ENCODE measurements around the gene SFRP2.

Gene SFRP2

DNA sequence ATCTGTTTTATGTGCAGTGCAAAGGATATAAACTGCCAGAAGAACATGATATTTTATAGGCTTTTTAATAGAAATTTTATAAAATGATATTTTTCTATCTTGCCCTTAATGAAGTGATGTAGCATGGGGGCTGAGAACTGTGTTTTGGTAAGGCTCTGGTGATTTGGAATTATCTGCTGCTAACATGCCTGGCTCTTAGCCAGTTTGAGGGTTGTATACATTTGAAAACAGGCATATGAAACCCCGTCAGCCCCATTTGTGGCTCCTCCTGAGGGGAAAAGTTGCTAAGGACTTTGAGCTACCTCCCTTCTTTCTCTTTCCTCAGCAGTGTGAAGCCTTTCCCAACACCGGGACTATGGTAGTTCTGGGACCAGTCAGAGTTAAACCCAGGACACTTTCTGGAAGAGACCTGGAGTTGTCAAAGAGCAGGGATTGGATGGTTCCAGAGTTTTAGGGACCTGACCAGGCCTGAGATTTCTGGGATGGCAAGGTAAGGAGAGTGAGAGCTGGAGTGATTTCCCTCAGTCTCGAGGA lies 4.7 kb downstream of the SFRP2 start:
- no peak for DNase-seq (ENCODE audit: low read depth)
- H3K4me3 ChIP-seq (ENCODE audit: low read depth, low read length): no peak overlapping the region
- no peak for TF ChIP-seq POLR2A (IDR thresholded peaks at IDR 0.05; ENCODE audit: extremely low read depth, insufficient read length)
- TF ChIP-seq, protein P1, sequence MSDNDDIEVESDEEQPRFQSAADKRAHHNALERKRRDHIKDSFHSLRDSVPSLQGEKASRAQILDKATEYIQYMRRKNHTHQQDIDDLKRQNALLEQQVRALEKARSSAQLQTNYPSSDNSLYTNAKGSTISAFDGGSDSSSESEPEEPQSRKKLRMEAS (IDR thresholded peaks at IDR 0.05; ENCODE audit: low read depth, low read length): no peak

DNA sequence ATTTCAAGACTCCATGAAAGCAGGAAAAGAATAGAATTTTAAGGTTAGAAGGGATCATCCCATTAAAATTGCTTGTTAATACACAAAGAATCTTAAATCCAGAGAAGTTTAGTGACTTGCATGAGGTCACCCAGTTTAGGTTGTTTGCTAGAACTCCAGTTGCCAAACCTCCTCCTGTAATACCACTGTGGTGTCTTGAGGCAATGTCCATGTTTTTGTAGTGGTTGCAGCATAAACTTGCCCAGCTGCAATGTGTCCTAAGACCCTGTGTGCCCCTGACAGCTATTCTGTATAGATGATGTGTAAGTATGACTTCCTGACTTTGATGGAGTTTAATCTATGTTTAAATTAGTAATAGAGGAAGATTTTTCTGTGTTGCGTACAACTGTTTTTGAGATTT lies 6.3 kb downstream of the SFRP2 start:
- peak; percentile 28 for DNase-seq (ENCODE audit: low read depth)
- TF ChIP-seq POLR2A (IDR thresholded peaks at IDR 0.05; ENCODE audit: extremely low read depth, insufficient read length) (no peak), MYC (IDR thresholded peaks at IDR 0.05; ENCODE audit: low read depth, low read length) (no peak)
- TF ChIP-seq, protein P2, sequence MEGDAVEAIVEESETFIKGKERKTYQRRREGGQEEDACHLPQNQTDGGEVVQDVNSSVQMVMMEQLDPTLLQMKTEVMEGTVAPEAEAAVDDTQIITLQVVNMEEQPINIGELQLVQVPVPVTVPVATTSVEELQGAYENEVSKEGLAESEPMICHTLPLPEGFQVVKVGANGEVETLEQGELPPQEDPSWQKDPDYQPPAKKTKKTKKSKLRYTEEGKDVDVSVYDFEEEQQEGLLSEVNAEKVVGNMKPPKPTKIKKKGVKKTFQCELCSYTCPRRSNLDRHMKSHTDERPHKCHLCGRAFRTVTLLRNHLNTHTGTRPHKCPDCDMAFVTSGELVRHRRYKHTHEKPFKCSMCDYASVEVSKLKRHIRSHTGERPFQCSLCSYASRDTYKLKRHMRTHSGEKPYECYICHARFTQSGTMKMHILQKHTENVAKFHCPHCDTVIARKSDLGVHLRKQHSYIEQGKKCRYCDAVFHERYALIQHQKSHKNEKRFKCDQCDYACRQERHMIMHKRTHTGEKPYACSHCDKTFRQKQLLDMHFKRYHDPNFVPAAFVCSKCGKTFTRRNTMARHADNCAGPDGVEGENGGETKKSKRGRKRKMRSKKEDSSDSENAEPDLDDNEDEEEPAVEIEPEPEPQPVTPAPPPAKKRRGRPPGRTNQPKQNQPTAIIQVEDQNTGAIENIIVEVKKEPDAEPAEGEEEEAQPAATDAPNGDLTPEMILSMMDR (IDR thresholded peaks at IDR 0.05; ENCODE audit: low read depth, low read length): no peak
- TF ChIP-seq, protein P1 (IDR thresholded peaks at IDR 0.05; ENCODE audit: low read depth, low read length): no peak
- no peak overlapping the region for H3K4me3 ChIP-seq (ENCODE audit: low read depth, low read length)

DNA sequence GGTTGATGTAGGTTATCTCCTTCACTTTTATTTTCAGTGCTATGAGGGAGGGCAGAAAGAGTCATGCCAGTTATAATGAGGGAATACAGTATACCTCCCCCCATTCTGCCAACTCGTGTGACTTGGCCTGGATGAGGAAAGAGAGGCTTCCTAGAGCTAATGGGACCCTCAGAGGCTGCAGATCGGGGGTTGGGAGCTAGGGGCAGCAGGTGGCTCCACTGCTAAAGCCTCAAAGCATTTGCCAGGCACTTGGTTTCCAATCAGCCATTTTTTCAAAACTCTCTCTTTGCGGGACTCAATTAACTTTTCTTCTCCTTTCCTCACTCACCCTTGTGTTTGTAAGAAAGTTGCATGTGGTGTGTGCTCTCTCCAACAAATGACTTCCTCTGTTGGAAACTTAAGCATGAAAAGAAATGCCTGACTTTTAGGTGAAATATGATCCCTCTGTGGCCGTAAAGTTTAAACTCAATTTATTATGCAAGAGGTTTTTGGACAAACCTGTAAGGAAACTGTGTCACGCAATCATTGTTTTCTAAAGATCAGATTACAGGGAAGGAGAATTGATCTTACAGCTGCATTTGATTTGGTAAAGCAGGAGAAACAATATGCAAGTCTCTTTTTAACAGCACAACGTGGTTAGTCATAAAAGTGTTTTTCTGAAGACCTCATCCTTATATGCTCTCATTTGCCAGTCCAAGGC lies 7.0 kb downstream of the SFRP2 start:
- H3K4me3 ChIP-seq (ENCODE audit: low read depth, low read length): no peak overlapping the region
- peak; percentile 68 for DNase-seq (ENCODE audit: low read depth)
- TF ChIP-seq MYC (IDR thresholded peaks at IDR 0.05; ENCODE audit: low read depth, low read length): no peak; the same call in 1 of the 2 replicates
- TF ChIP-seq, protein P1 (IDR thresholded peaks at IDR 0.05; ENCODE audit: low read depth, low read length): peak; percentile 62; the same call in 1 of the 2 replicates

DNA sequence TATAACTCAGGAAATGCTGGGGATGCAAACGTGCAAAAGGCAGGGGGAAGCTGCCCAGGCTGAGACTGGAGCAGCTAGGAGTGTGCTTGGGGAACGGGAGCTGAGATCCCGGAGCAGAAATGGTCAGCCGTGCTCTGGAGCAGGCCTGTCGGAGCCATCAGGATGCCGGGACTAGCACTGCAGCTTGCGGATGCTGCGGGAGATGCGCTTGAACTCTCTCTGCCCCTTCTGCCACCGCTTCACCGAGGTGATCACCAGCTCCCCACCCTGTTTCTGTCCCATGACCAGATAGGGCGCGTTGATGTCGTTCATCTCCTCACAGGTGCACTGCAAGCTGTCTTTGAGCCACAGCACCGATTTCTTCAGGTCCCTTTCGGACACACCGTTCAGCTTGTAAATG lies 7.6 kb downstream of the SFRP2 start:
- no peak overlapping the region for H3K4me3 ChIP-seq (ENCODE audit: low read depth, low read length)
- DNase-seq (ENCODE audit: low read depth): no peak
- no peak for TF ChIP-seq MYC (IDR thresholded peaks at IDR 0.05; ENCODE audit: low read depth, low read length)
- TF ChIP-seq POLR2A (IDR thresholded peaks at IDR 0.05; ENCODE audit: extremely low read depth, insufficient read length): no peak
- TF ChIP-seq, protein P1 (IDR thresholded peaks at IDR 0.05; ENCODE audit: low read depth, low read length): no peak
- TF ChIP-seq, protein P2 (IDR thresholded peaks at IDR 0.05; ENCODE audit: low read depth, low read length): no peak

DNA sequence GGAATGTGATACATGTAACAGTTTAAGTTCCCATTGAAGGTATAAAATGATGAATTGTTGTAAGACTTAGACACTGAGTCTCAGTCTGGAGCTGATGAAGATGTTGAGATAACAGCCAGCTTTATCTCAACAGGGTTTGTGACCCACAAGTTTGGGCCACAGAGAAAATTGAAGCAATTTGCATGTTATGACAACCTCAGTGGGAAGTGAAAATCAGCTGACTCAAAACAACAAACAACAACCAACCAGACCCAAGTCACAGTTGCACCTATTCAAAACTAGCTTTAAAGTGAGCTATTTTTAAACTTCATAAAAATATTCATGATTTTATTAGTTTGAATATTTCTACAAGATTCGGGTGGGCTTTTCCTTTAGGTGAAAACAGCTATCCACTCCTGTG lies 8.0 kb downstream of the SFRP2 start:
- DNase-seq (ENCODE audit: low read depth): no peak
- no peak overlapping the region for H3K4me3 ChIP-seq (ENCODE audit: low read depth, low read length)
- TF ChIP-seq, protein P1 (IDR thresholded peaks at IDR 0.05; ENCODE audit: low read depth, low read length): no peak
- TF ChIP-seq, protein P2 (IDR thresholded peaks at IDR 0.05; ENCODE audit: low read depth, low read length): no peak
- TF ChIP-seq POLR2A (IDR thresholded peaks at IDR 0.05; ENCODE audit: extremely low read depth, insufficient read length) (no peak), MYC (IDR thresholded peaks at IDR 0.05; ENCODE audit: low read depth, low read length) (no peak)

DNA sequence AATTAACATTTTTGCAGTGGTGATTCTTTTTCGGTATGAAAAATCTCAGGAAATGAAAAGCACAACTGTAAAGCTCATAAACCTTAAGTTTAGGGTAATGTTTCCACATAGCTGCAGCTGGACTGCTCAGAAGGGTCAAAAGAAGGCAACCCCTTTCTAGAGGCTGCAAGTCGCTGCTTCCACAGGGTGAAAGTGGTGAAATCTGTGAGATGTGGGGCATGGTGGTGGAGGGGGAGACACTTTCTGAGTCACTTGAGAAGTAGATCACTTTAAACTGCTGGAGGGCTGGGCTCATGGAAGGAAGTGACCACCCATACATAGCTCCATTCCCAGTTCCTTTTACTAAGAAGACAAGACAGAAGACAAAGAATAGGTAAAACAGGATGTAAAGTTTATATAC lies 8.7 kb downstream of the SFRP2 start:
- no peak for TF ChIP-seq POLR2A (IDR thresholded peaks at IDR 0.05; ENCODE audit: extremely low read depth, insufficient read length)
- TF ChIP-seq, protein P2 (IDR thresholded peaks at IDR 0.05; ENCODE audit: low read depth, low read length): no peak
- peak; percentile 62 for DNase-seq (ENCODE audit: low read depth)
- H3K4me3 ChIP-seq (ENCODE audit: low read depth, low read length): no peak overlapping the region
